Activated T-cell treated with anti-CD3 and anti-CD28 coated beads, Interleukin-2, amount 50 U/mL, for 4 hours (primary cell): ENCODE measurements around the gene CHRNG. TPM values are rescaled to one million over a fixed set of nuclear protein-coding genes. Genes with fewer than 3 reads are reported as not detected.
"Not testable (repeated sequence)": the region's sequence is repeated elsewhere in the genome, so short reads cannot be mapped to it uniquely, and the experiment has no call there.

Source experiments
- ATAC-seq, 2 donors: fragments of 200-7000 bp; cut with Tn5 transposase; one replicate each; pipeline ENCODE4 v1.10.0; 2021
- DNase-seq: peaks from one replicate; pipeline ENCODE4 v3.0.0-alpha.2; 2020
- H3K27me3 Mint-ChIP-seq: one replicate; pipeline ENCODE4 v1.8.0; 2021; ENCODE audit warnings: low read depth, mixed read lengths
- H3K36me3 Mint-ChIP-seq: one replicate; pipeline ENCODE4 v1.8.0; 2022; ENCODE audit warnings: mixed read lengths; ENCODE audit not compliant: insufficient read depth
- H3K4me1 Mint-ChIP-seq: one replicate; pipeline ENCODE4 v1.8.0; 2021; ENCODE audit warnings: low read depth, mixed read lengths
- H3K4me3 Mint-ChIP-seq: one replicate; pipeline ENCODE4 v1.8.0; 2021; ENCODE audit warnings: mild to moderate bottlenecking, moderate library complexity, mixed read lengths
- H3K9me3 Mint-ChIP-seq: one replicate; pipeline ENCODE4 v1.8.0; 2021; ENCODE audit warnings: mixed read lengths
- total RNA-seq, 3 donors: library from RNA; stranded (reverse); gene quantifications; one replicate each; pipeline ENCODE4 v1.2.1, GENCODE V29; 2021

Gene CHRNG
- total RNA-seq, 3 donors from 2014 or later: not detected

- peaks cover 38% of the 10 kb centered on the region for H3K27me3 Mint-ChIP-seq
- H3K9me3 Mint-ChIP-seq: no peaks in the 10 kb centered on the region
- peaks cover 12% of the 10 kb centered on the region for H3K4me1 Mint-ChIP-seq
- ATAC-seq (peak; percentile 34 to 38), DNase-seq (no peak)
- H3K36me3 Mint-ChIP-seq: no peaks in the 10 kb centered on the region
- H3K4me3 Mint-ChIP-seq: no peak overlapping the region
Measured at GRCh38 chr2:232528746-232529460, 10.6 kb upstream of the CHRNG start.

GRCh38 chr2:232529806-232530547 is 9.5 kb upstream of the CHRNG start:
- H3K4me1 Mint-ChIP-seq: peaks cover 12% of the 10 kb centered on the region
- ATAC-seq (no peak), DNase-seq (no peak)
- no peak overlapping the region for H3K4me3 Mint-ChIP-seq
- no peaks in the 10 kb centered on the region for H3K9me3 Mint-ChIP-seq
- no peaks in the 10 kb centered on the region for H3K36me3 Mint-ChIP-seq
- peaks cover 31% of the 10 kb centered on the region for H3K27me3 Mint-ChIP-seq

- peaks cover 12% of the 10 kb centered on the region for H3K4me1 Mint-ChIP-seq
- DNase-seq: no peak
- peaks cover 31% of the 10 kb centered on the region for H3K27me3 Mint-ChIP-seq
- H3K9me3 Mint-ChIP-seq: no peaks in the 10 kb centered on the region
- ATAC-seq: no peak
- H3K36me3 Mint-ChIP-seq: no peaks in the 10 kb centered on the region
- H3K4me3 Mint-ChIP-seq: no peak overlapping the region
Measured at GRCh38 chr2:232530626-232531260, 8.7 kb upstream of the CHRNG start.

GRCh38 chr2:232532419-232532818 is 7.1 kb upstream of the CHRNG start:
- ATAC-seq: no peak
- no peaks in the 10 kb centered on the region for H3K9me3 Mint-ChIP-seq
- DNase-seq: no peak
- no peaks in the 10 kb centered on the region for H3K36me3 Mint-ChIP-seq
- H3K27me3 Mint-ChIP-seq: peaks cover 27% of the 10 kb centered on the region
- H3K4me1 Mint-ChIP-seq: peaks cover 12% of the 10 kb centered on the region
- no peak overlapping the region for H3K4me3 Mint-ChIP-seq

GRCh38 chr2:232532821-232533220 is 6.7 kb upstream of the CHRNG start:
- peaks cover 12% of the 10 kb centered on the region for H3K4me1 Mint-ChIP-seq
- DNase-seq, ATAC-seq, H3K9me3 Mint-ChIP-seq, H3K36me3 Mint-ChIP-seq, H3K4me3 Mint-ChIP-seq: not testable (repeated sequence)
- peaks cover 25% of the 10 kb centered on the region for H3K27me3 Mint-ChIP-seq

GRCh38 chr2:232533944-232534710 is 5.4 kb upstream of the CHRNG start:
- no peaks in the 10 kb centered on the region for H3K36me3 Mint-ChIP-seq
- ATAC-seq (no peak), DNase-seq (no peak)
- peaks cover 13% of the 10 kb centered on the region for H3K27me3 Mint-ChIP-seq
- peaks cover 7% of the 10 kb centered on the region for H3K4me1 Mint-ChIP-seq
- no peak overlapping the region for H3K4me3 Mint-ChIP-seq
- no peaks in the 10 kb centered on the region for H3K9me3 Mint-ChIP-seq

GRCh38 chr2:232534940-232535651 is 4.4 kb upstream of the CHRNG start:
- H3K36me3 Mint-ChIP-seq: no peaks in the 10 kb centered on the region
- peaks cover 4% of the 10 kb centered on the region for H3K4me1 Mint-ChIP-seq
- ATAC-seq (no peak), DNase-seq (no peak)
- H3K27me3 Mint-ChIP-seq: peaks cover 13% of the 10 kb centered on the region
- no peak overlapping the region for H3K4me3 Mint-ChIP-seq
- no peaks in the 10 kb centered on the region for H3K9me3 Mint-ChIP-seq

GRCh38 chr2:232535761-232536530 is 3.5 kb upstream of the CHRNG start:
- Mint-ChIP-seq H3K4me1 (peaks cover 4% of the 10 kb centered on the region), H3K36me3 (no peaks in the 10 kb centered on the region), H3K9me3 (no peaks in the 10 kb centered on the region), H3K27me3 (peaks cover 8% of the 10 kb centered on the region), H3K4me3 (no peak overlapping the region)
- DNase-seq: no peak
- no peak for ATAC-seq

- Mint-ChIP-seq H3K4me1 (peaks cover 4% of the 10 kb centered on the region), H3K4me3 (no peak overlapping the region), H3K27me3 (peaks cover 6% of the 10 kb centered on the region), H3K36me3 (no peaks in the 10 kb centered on the region), H3K9me3 (no peaks in the 10 kb centered on the region)
- ATAC-seq: no peak
- DNase-seq: no peak
Measured at GRCh38 chr2:232537079-232537478, 2.4 kb upstream of the CHRNG start.

- Mint-ChIP-seq H3K36me3 (no peaks in the 10 kb centered on the region), H3K9me3 (no peaks in the 10 kb centered on the region), H3K27me3 (peaks cover 6% of the 10 kb centered on the region), H3K4me3 (no peak overlapping the region), H3K4me1 (peaks cover 4% of the 10 kb centered on the region)
- no peak for DNase-seq
- ATAC-seq: no peak
Measured at GRCh38 chr2:232537499-232537898, 2.0 kb upstream of the CHRNG start.

- H3K9me3 Mint-ChIP-seq: no peaks in the 10 kb centered on the region
- ATAC-seq (no peak), DNase-seq (no peak)
- H3K27me3 Mint-ChIP-seq: peaks cover 6% of the 10 kb centered on the region
- no peak overlapping the region for H3K4me3 Mint-ChIP-seq
- peaks cover 4% of the 10 kb centered on the region for H3K4me1 Mint-ChIP-seq
- H3K36me3 Mint-ChIP-seq: no peaks in the 10 kb centered on the region
Measured at GRCh38 chr2:232538671-232539070, 821 bp upstream of the CHRNG start.

- Mint-ChIP-seq H3K36me3 (peaks cover 2% of the 10 kb centered on the region), H3K4me3 (no peak overlapping the region), H3K27me3 (peaks cover 4% of the 10 kb centered on the region), H3K4me1 (peaks cover 8% of the 10 kb centered on the region), H3K9me3 (no peaks in the 10 kb centered on the region)
- ATAC-seq (no peak), DNase-seq (no peak)
Measured at GRCh38 chr2:232540441-232541041, 1.0 kb downstream of the CHRNG start.
